GM12891 (cell line): ENCODE data around the gene CCDC158.

Source experiments
- DNase-seq: peaks from one replicate; pipeline ENCODE4 v3.0.0; 2011; ENCODE audit warnings: low spot score; ENCODE audit not compliant: insufficient read length
- FAIRE-seq: peaks from 2 replicates; lab custom pipeline; 2011; peaks lifted over from hg19 to GRCh38; lab: Jason Lieb, UNC
- PAX5 ChIP-seq: IDR thresholded peaks from 2 replicates; pipeline ENCODE4 v1.6.1; 2011; ENCODE audit warnings: low read length, moderate library complexity, mild to moderate bottlenecking; ENCODE audit not compliant: insufficient read depth, severe bottlenecking
- POLR2A ChIP-seq: IDR thresholded peaks from 2 replicates; pipeline ENCODE4 v1.6.1; 2011; ENCODE audit warnings: low read depth, low read length, control low read depth
- POLR2AphosphoS5 ChIP-seq: IDR thresholded peaks from 2 replicates; pipeline ENCODE4 v1.6.1; 2011; ENCODE audit warnings: low read depth, low read length, control low read depth
- POU2F2 ChIP-seq: IDR thresholded peaks from 2 replicates; pipeline ENCODE4 v1.6.1; 2011; ENCODE audit warnings: low read depth, mild to moderate bottlenecking, control low read depth, low read length, moderate library complexity
- SPI1 ChIP-seq: IDR thresholded peaks from 2 replicates; pipeline ENCODE4 v1.6.1; 2011; ENCODE audit warnings: low read depth, low read length, control low read depth
- TAF1 ChIP-seq: IDR thresholded peaks from 2 replicates; pipeline ENCODE4 v1.6.1; 2011; ENCODE audit warnings: low read depth, low read length, control low read depth

CCDC158 gene

GRCh38 chr4:76312457-76312856 is 108.5 kb downstream of the CCDC158 start:
- FAIRE-seq (no peak), DNase-seq (no peak)
- no peak for TF ChIP-seq SPI1
- no peak for TF ChIP-seq POLR2AphosphoS5
- TF ChIP-seq POU2F2 = no peak
- no peak for TF ChIP-seq PAX5
- no peak for TF ChIP-seq POLR2A
- TF ChIP-seq TAF1 = no peak

GRCh38 chr4:76311896-76312331 is 109.0 kb downstream of the CCDC158 start:
- TF ChIP-seq PAX5 (no peak), POU2F2 (no peak), POLR2A (no peak), TAF1 (no peak), POLR2AphosphoS5 (no peak), SPI1 (no peak)
- DNase-seq = no peak
- no peak for FAIRE-seq

GRCh38 chr4:76310683-76311082 is 110.3 kb downstream of the CCDC158 start:
- DNase-seq (no peak), FAIRE-seq (no peak)

GRCh38 chr4:76309939-76310550 is 110.9 kb downstream of the CCDC158 start:
- FAIRE-seq (no peak), DNase-seq (no peak)
- TF ChIP-seq POLR2AphosphoS5 = no peak
- no peak for TF ChIP-seq POLR2A
- no peak for TF ChIP-seq TAF1
- TF ChIP-seq PAX5 = no peak
- TF ChIP-seq POU2F2 = no peak
- TF ChIP-seq SPI1 = no peak

More at GRCh38 chr4:76310683-76311082, 110.3 kb downstream of the CCDC158 start:
- TF ChIP-seq POLR2A = no peak
- no peak for TF ChIP-seq SPI1
- no peak for TF ChIP-seq POU2F2
- TF ChIP-seq POLR2AphosphoS5 = no peak
- TF ChIP-seq PAX5 = no peak
- no peak for TF ChIP-seq TAF1

GRCh38 chr4:76308548-76308947 is 112.4 kb downstream of the CCDC158 start:
- DNase-seq (no peak), FAIRE-seq (no peak)
- no peak for TF ChIP-seq SPI1

- no peak for TF ChIP-seq PAX5
- FAIRE-seq = no peak
- DNase-seq = no peak
Measured at GRCh38 chr4:76307660-76308014, 113.3 kb downstream of the CCDC158 start.

GRCh38 chr4:76306882-76307659 is 113.9 kb downstream of the CCDC158 start:
- no peak for FAIRE-seq
- TF ChIP-seq POLR2AphosphoS5 = no peak
- no peak for TF ChIP-seq POU2F2
- TF ChIP-seq TAF1 = no peak
- no peak for TF ChIP-seq PAX5
- TF ChIP-seq SPI1 = no peak
- no peak for TF ChIP-seq POLR2A
- DNase-seq = no peak

- peak; percentile 63 for FAIRE-seq
- TF ChIP-seq POLR2AphosphoS5 = no peak
- TF ChIP-seq PAX5 = no peak
- TF ChIP-seq POU2F2 = no peak
- TF ChIP-seq TAF1 = no peak
- TF ChIP-seq POLR2A = no peak
- TF ChIP-seq SPI1 = no peak
- DNase-seq = peak; percentile 27
Measured at GRCh38 chr4:76305971-76306881, 114.7 kb downstream of the CCDC158 start, which contains the start of gene STBD1. TSS of gene STBD1 (plus strand) at chr4:76306733. CDS start at chr4:76306770, 37 bp downstream.

- no peak for TF ChIP-seq POLR2A
- no peak for TF ChIP-seq SPI1
- no peak for TF ChIP-seq TAF1
- TF ChIP-seq POU2F2 = no peak
- no peak for TF ChIP-seq POLR2AphosphoS5
- no peak for TF ChIP-seq PAX5
- FAIRE-seq (no peak), DNase-seq (no peak)
Measured at GRCh38 chr4:76305033-76305687, 115.8 kb downstream of the CCDC158 start.
